Measurements from ENCODE around the gene SYNE3.
"Not testable (repeated sequence)": the region's sequence is repeated elsewhere in the genome, so short reads cannot be mapped to it uniquely, and the experiment has no call there.

SYNE3 gene

DNA sequence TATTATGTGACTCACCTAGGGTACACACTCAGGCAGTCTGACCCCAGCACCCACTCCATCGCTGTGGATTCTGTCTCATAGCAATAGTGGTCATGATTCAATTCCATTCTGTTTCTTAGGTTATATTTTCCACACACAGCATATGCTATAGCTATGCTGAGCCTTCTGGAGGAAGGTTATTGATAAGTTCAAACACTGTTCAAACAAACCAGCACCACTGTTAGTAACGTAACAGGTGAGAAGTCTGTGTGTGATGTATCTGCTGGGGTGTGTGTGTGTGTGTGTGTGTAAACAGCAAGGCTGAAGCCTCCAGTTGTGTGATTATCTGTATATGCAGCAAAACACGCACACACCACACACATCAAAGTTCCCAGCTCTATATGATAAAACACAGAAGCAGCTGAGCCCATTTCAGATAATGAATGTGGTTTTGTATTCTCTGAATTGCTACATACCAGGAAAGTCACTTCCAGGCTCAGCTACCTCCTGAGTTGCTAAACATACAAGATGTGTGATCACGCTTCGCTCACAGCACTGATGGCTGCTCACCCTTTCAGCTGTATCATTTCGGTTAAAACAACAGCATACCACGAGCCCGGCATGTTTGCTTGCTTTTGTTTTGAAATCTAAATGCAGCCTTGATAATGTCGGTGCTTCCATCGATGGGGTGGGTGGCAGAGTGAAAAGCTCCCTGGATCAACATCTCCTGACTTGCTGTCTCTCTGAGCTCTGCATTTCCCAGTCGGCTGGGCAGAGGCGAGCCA lies 6.8 kb upstream of the SYNE3 start:
- DNase-seq: no peak

DNA sequence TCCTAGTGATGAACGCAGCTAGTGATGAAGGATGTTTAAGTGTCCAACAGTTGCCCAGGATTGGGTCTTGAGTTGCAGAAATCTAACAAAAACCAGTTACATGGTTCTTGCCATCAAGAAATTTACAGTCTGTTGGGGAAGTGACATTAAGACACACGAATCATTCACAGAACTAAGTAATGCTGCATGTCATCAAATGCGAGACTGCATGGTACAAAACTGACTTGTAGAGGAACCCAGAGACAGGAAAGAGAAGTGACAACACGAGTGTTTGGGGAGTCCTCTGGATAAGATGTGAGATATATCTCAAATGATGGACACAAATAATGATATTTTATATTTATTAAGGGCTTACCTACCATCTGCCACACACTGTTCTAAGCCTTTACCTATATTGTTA lies 6.1 kb upstream of the SYNE3 start:
- DNase-seq: no peak

GRCh38 chr14:95522116-95522515 lies 5.7 kb upstream of the SYNE3 start:
- no peak for DNase-seq

DNA sequence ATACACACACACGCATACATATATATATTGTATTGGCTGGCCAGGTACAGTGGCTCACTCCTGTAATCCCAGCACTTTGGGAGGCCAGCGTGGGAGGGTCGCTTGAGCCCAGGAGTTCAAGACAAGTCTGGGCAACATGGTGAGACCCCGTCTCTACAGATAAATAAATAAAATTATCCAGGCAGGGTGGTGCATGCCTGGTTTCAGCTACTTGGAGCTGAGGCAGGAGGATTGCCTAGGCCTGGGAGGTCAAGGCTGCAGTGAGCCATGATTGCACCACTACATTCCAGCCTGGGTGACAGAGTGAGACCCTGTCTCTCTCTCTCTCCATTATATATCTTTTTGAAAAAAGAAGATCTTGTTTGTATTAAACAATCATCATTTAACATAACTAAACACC lies 4.6 kb upstream of the SYNE3 start:
- no peak for DNase-seq

- no peak for DNase-seq
These were observed 3.9 kb upstream of the SYNE3 start for GRCh38 chr14:95520346-95520745.

DNA sequence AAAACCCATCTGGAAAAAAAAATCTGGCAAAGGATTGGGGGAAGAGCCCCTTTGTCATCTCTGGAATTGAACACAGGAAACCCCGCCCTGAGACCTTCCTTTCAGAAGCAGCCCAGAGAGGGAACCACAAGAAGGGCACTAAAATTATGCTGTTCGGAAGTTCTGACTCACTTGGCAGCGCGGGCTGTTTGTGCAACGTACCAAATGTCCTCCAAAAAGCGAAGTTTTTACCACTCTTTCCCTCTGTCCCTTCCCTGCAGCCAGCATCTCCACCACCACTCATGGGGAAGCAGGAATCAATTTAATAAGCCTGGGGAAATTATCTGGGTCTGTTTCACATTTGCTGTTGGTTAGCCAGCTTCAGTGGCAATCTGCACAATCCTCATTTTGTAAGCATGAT lies 3.2 kb upstream of the SYNE3 start:
- no peak for DNase-seq

GRCh38 chr14:95518045-95518751 lies 1.7 kb upstream of the SYNE3 start:
- DNase-seq: no peak

DNA sequence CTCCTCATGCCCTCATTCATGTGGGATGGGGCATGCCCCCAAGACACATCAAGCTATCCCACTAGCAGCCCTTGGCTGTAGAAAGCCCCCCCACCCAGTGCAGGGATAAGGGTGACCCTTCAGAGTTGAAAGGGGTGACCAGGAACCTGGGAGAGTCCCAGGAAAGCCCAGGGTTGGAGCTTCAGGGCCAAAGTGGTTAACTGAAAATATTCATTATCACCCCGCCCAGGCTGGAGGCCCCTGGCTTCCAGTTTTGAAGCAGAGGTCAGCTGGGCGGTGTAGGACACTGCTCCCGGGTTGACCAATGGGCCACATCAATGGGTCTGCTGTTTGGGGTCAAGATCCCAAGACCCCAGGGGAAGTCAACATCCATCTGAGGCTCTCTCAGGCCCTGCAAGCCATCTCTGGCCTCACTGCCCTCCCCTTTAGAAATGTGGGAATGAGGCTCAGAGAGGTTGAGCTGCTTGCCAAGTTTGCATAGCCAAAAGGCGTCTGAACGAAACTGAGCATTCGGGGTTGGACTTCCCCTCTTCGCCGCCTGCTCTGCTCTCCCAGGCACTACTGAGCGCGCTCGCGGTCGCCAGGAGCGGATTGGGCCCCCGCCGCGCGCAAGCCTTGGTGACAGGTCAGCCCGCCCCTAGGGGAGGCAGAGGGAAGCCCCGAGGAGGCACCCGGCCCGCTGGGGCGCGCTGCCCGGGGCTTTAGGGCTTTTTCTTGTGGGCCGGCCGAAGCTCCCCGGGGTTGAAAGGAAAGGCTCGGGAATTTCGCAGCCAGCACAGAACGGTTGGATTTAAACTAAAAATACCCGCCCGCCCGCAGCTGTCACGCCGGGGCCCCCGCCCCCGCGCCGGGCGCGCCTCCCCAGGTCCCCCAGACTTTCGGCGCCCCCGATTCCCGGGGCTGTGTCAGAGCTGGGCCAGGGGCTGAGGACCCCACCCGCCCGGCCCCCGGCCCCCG lies 576 bp downstream of the SYNE3 start:
- no peak for DNase-seq

DNA sequence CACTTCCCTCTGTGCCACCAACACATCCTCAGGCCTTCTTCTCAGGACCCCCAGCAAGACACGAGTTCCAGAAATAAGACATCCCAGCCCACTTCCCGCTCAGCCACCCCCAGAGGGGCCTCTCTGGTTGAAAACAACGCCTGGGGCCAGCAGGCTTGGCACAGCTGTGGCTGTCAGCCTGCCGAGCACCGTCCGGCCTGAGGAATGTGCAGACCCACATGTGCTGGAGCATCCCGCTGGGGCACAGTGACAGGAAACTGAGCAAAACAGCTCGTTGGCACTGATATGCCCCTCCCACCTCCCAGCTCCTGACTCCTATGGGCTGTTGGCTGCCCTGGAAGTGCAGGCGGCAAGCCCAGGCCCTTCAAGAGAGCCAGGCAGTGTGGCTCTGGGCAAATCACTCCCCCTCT lies 1.4 kb downstream of the SYNE3 start:
- DNase-seq: no peak

- DNase-seq: no peak
These were observed 2.0 kb downstream of the SYNE3 start for GRCh38 chr14:95514131-95515079.

DNA sequence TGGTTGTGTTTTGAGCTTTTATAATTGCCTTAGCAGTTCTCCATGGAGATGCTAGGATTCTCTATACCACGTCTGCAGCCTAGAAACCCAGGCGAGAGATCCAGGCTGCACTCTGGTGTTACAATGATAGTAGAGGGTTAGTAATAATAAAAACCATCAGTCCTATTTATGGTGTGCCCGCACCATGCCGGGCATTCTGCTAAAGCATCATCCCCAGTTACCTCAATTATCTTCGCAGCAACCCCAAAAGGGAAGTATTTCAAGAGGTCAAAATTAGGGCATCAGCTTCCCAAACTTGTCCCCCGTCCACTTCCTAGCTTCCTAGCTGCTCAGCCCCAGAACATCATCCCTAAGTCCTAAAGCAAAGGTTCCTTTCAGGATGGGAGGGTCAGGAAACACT lies 3.2 kb downstream of the SYNE3 start:
- no peak for DNase-seq

DNA sequence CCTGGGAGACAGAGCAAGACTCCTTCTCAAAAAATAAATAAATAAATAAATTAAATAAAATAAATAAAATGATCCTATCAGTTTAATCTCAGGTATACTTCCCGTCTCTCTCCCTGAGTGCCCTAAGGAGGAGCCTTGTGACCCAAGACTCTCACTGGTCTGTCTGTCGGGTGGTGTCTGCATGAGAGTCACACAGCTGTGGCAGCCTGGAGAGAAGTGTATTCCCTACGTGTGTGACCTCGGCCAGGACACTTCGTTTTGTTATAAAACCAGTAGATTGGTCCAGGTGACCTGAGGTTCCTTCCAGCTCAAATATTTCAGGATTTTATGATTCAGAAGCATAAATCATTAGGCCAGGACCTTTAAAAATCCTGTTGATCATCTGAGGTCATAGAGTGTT lies 4.8 kb downstream of the SYNE3 start:
- DNase-seq: no peak

- no peak for DNase-seq
These were observed 5.6 kb downstream of the SYNE3 start for GRCh38 chr14:95510804-95511203.

DNA sequence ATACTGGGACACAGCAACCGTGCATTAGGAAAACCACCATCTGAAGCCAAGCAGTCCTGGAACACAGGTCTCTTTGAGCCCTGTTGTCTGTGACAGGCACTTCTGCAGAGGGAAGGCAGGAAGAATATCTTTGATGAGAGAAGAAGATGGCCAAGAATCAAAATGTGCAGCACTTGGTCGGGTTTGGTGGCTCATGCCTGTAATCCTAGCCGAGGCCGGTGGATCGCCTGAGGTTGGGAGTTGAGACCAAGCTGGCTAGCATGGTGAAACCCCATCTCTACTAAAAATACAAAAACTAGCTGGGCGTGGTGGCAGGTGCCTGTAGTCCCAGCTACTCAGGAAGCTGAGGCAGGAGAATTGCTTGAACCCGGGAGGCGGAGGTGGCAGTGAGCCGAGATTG lies 6.1 kb downstream of the SYNE3 start:
- DNase-seq: not testable (repeated sequence)

DNA sequence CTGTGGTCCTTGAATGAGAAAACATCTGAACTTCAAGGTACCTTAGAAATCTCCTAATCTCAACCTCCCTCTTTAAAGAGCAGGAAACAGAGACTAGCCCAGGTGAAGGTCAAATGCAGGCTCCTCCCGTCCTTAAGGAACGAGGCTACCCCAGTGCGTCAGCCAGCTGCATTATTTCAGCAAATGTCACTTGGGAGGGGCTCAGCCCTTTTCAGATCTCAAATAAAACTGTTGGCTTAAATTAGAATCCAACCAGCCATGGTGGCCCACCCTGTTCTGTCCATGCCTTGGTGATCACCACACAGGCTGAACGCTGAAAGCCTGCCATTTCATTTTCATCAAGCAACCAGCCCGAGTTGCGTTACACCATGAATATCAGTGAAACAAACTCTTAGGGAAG lies 7.0 kb downstream of the SYNE3 start:
- no peak for DNase-seq

DNA sequence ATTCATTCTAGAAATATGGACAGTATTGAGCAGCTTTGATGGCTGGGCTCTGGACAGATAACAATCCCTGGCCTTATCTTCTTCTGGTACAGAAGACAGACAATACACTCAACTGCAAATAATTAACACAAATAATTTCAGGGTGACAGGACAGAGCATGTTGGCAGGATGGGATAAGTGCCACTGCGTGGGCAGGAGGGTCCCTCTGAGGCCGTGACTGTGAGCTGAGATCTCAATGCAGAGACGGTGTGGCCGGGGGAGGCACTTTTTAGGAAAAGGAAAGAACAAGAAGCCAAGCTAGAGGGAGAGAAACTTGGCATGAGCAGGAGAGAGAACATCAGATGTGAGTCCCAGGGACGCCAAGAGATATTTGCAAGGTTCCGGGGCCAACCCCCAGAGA lies 8.1 kb downstream of the SYNE3 start:
- no peak for DNase-seq

DNA sequence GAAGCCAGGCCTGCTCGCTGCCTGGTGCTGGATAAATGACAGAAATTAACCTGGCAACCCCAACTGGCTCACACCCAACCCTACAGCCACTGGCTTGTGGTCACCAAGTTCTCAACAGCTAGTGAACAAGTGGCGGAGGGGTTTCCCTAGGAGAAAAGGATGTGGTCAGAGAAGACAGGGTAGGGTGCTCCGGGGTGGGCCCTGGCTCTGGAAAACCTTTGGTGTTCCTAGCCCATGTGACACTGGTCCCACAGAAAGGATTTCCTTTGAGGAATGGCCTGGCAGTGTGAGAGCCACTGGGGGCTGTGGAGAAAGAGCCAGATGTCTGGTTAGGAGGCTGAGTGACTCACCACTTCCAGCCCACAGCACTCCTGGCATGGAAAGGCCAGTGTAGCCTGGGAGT lies 8.7 kb downstream of the SYNE3 start:
- DNase-seq: no peak

DNA sequence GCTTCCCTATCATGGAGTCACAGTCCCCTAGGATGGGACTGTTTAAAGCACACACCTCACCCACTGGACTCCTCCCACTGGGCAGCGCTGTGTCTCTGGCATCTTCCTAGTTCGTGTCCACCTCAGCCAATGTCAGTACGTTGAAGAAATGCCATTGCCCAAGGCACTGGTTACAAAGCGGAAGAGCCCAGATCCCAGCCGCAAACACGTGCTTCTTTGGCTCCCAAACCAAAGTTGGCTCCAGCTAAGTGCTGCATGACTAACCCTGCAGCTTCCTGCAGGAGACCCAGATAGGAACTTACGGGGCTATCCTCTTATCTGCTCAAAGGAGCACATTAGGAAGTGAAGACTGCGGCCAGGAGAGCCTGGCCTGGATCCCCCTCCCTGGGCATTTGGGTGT lies 9.3 kb downstream of the SYNE3 start:
- DNase-seq: no peak

GRCh38 chr14:95505030-95505589 lies 11.3 kb downstream of the SYNE3 start:
- DNase-seq: no peak

DNA sequence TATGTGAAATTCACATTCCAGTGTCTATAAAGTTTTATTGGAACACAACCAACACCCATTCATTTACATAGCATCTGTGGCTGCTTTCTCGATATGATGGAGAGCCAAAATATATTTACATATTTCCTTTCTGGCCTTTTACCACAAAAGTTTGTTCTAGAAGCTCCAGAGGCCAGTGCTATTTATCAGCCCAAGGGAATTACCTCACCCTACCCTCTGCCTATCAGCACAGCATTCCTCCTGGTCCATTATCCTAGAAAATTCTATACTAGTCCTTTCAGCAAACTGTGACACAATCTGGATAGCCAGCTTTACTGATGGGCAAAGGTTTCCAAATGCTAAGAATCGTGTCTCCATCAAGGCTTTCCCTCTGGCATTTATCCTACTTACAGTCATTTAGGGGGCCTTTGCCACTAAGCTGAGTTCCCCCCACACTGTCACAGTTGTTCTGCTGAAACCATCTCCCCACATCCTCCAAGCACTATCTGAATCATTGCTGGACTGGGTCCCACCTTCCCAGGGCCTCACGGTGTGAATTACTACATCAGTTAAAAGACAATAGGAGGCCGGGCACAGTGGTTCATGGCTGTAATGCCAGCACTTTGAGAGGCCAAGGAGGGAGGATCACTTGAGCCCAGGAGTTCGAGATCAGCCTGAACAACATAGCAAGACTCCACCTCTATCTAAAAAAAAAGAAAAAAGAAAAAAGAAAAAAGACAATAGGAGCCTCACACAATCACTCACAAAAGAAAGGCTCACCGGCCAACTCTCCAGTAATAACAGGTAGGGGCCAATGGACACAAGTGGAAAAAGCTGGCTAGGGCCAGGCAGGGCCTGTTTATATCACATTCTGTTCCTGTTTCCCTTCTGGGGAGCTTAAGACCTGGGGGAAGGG lies 12.1 kb downstream of the SYNE3 start:
- no peak for DNase-seq
